ENCODE results near the gene NUMA1. TPM values are rescaled to one million over a fixed set of nuclear protein-coding genes. Genes with fewer than 3 reads are reported as not detected.

The NUMA1 gene
- total RNA-seq, 1 experiment from 2014 or later, result 145 TPM

- CTCF ChIA-PET, result interaction anchor here (0.9 kb wide), 1 partner anchor 20 kb away, joined by 3 read pairs; no protein-coding TSS in a partner anchor
- DNase-seq (ENCODE audit: low read depth, low spot score) (no peak), ATAC-seq (no peak)
- Histone ChIP-seq H3K27ac (ENCODE audit: low read length) (no peak overlapping the region), H3K36me3 (ENCODE audit: control insufficient read depth, insufficient read depth, low read length) (peaks cover 2% of the 10 kb centered on the region; the same call in 1 of the 2 replicates), H3K4me1 (ENCODE audit: control insufficient read depth, insufficient read depth, low read length) (no peaks in the 10 kb centered on the region), H3K27me3 (ENCODE audit: control insufficient read depth, insufficient read depth, low read length) (no peaks in the 10 kb centered on the region), H3K4me3 (ENCODE audit: low read depth in 2 of 2, low read length in 2 of 2) (no peak overlapping the region), H3K9me3 (ENCODE audit: control insufficient read depth, insufficient read depth, low read depth, low read length) (no peaks in the 10 kb centered on the region)
- intact Hi-C loops (cut with micrococcal nuclease; ENCODE audit: unreplicated experiment) (no loop called here), in situ Hi-C loops (cut with HindIII; ENCODE audit: low pct_unique_long_range_greater_than_20kb, low sequenced_read_pairs) (no loop called here)
- POLR2A ChIA-PET, result no interaction called here
- BruUV-seq (replicated peaks), result no TSS peak
- TF ChIP-seq CTCF (IDR thresholded peaks at IDR 0.05) (no peak), SIN3A (IDR thresholded peaks at IDR 0.05; ENCODE audit: borderline replicate concordance, insufficient read depth, low read depth, low read length) (no peak), TCF7L2 (IDR thresholded peaks at IDR 0.05; ENCODE audit: low read depth, low read length) (no peak), POLR2AphosphoS5 (IDR thresholded peaks at IDR 0.05; ENCODE audit: low read depth, low read length) (no peak), REST (IDR thresholded peaks at IDR 0.05; ENCODE audit: insufficient read depth in 1 of 2, low read depth in 2 of 2, low read length in 1 of 2) (no peak)
These were observed 83.4 kb downstream of the NUMA1 start for GRCh38 chr11:71996946-71997345.

- BruUV-seq (replicated peaks), result TSS peak; percentile 7
- CTCF ChIA-PET, result no interaction called here
These were observed 83.8 kb downstream of the NUMA1 start for GRCh38 chr11:71996517-71996916.

GRCh38 chr11:71995726-71996291, 84.5 kb downstream of the NUMA1 start:
- Histone ChIP-seq H3K27ac (ENCODE audit: low read length) (no peak overlapping the region), H3K4me3 (ENCODE audit: low read depth in 2 of 2, low read length in 2 of 2) (no peak overlapping the region), H3K36me3 (ENCODE audit: control insufficient read depth, insufficient read depth, low read length) (peaks cover 2% of the 10 kb centered on the region; the same call in 1 of the 2 replicates), H3K9me3 (ENCODE audit: control insufficient read depth, insufficient read depth, low read depth, low read length) (no peaks in the 10 kb centered on the region), H3K4me1 (ENCODE audit: control insufficient read depth, insufficient read depth, low read length) (no peaks in the 10 kb centered on the region), H3K27me3 (ENCODE audit: control insufficient read depth, insufficient read depth, low read length) (no peaks in the 10 kb centered on the region)
- intact Hi-C loops (cut with micrococcal nuclease; ENCODE audit: unreplicated experiment) (no loop called here), in situ Hi-C loops (cut with HindIII; ENCODE audit: low pct_unique_long_range_greater_than_20kb, low sequenced_read_pairs) (no loop called here)
- ChIA-PET POLR2A (no interaction called here), CTCF (interaction anchor here (0.7 to 1.0 kb wide), 2 partner anchors 18 to 95 kb away, joined by 4 to 5 read pairs; no protein-coding TSS in a partner anchor)
- DNase-seq (ENCODE audit: low read depth, low spot score) (no peak), ATAC-seq (no peak)
- no TSS peak for BruUV-seq (replicated peaks)
- no peak for TF ChIP-seq POLR2AphosphoS5 (IDR thresholded peaks at IDR 0.05; ENCODE audit: low read depth, low read length)
- TF ChIP-seq REST (IDR thresholded peaks at IDR 0.05; ENCODE audit: insufficient read depth in 1 of 2, low read depth in 2 of 2, low read length in 1 of 2), result no peak
- no peak for TF ChIP-seq TCF7L2 (IDR thresholded peaks at IDR 0.05; ENCODE audit: low read depth, low read length)
- no peak for TF ChIP-seq SIN3A (IDR thresholded peaks at IDR 0.05; ENCODE audit: borderline replicate concordance, insufficient read depth, low read depth, low read length)
- TF ChIP-seq CTCF (IDR thresholded peaks at IDR 0.05), result no peak

More at GRCh38 chr11:71996517-71996916, 83.8 kb downstream of the NUMA1 start:
- H3K27me3 ChIP-seq (ENCODE audit: control insufficient read depth, insufficient read depth, low read length), result no peaks in the 10 kb centered on the region
- no peak overlapping the region for H3K27ac ChIP-seq (ENCODE audit: low read length)
- intact Hi-C loops (cut with micrococcal nuclease; ENCODE audit: unreplicated experiment), result no loop called here
- no peaks in the 10 kb centered on the region for H3K4me1 ChIP-seq (ENCODE audit: control insufficient read depth, insufficient read depth, low read length)
- TF ChIP-seq POLR2AphosphoS5 (IDR thresholded peaks at IDR 0.05; ENCODE audit: low read depth, low read length) (no peak), TCF7L2 (IDR thresholded peaks at IDR 0.05; ENCODE audit: low read depth, low read length) (no peak)
- H3K36me3 ChIP-seq (ENCODE audit: control insufficient read depth, insufficient read depth, low read length), result peaks cover 2% of the 10 kb centered on the region; the same call in 1 of the 2 replicates
- no peak for DNase-seq (ENCODE audit: low read depth, low spot score)
- no peaks in the 10 kb centered on the region for H3K9me3 ChIP-seq (ENCODE audit: control insufficient read depth, insufficient read depth, low read depth, low read length)
- ATAC-seq, result no peak
- POLR2A ChIA-PET, result no interaction called here
- no peak overlapping the region for H3K4me3 ChIP-seq (ENCODE audit: low read depth in 2 of 2, low read length in 2 of 2)
- in situ Hi-C loops (cut with HindIII; ENCODE audit: low pct_unique_long_range_greater_than_20kb, low sequenced_read_pairs), result no loop called here
